ENCODE results near the gene RAET1E.
"Not testable (repeated sequence)": the region's sequence is repeated elsewhere in the genome, so short reads cannot be mapped to it uniquely, and the experiment has no call there.

Gene RAET1E

DNA sequence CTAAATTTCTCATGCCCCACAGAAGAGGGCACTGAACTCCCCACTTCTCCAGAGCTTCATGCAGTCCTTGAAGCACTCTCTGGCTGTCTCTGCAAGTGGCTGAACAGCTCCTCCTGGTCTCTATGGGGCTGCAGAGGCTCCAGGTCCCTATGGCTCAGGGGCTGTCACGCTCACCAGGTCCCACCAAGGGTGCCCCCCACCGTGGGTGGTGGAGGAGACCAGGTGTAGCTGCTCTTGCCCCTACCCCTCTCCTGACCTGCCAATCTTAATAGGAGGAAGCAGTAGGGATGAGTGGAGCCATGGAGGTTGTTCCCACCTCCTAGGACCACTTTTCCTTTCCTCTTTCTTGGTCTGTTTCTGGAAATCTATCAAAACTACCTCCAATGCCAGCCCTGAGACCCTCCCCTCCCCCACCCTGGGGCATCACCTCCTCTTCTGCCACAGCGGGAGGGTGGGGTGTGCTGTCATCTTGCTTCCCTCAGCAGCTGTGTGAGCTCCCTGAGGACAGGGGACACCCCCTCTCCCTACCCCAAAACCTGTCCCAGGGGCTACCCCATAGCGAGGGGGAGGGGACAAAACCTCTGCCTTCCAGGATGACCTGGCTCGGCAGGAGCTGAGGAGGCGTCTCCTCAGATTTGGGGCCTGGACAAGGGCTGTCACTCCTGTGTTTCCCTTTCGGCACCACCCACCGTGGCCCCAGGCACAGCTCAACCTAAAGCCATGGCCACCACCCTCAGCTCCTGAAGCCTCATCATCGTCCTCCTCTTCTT lies 12.0 kb upstream of the RAET1E start:
- no peak for DNase-seq (ENCODE audit: low read depth in 2 of 2)

DNA sequence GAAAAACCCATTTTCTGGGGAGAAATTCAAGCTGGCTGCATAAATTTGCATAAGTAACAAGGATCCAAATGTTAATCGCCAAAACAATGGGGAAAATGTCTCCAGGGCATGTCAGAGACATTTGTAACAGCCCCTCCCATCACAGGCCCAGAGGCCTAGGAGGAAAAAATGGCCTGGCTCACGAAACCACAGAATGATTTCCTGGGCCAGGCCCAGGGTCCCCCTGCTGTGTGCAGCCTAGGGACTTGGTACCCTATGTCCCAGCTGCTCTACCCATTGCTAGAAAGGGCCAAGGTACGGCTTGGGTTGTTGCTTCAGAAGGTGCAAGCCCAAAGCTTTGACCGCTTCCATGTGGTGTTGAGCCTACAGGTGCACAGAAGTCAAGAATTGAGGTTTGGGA lies 10.6 kb upstream of the RAET1E start:
- not testable (repeated sequence) for DNase-seq (ENCODE audit: low read depth in 2 of 2)

DNA sequence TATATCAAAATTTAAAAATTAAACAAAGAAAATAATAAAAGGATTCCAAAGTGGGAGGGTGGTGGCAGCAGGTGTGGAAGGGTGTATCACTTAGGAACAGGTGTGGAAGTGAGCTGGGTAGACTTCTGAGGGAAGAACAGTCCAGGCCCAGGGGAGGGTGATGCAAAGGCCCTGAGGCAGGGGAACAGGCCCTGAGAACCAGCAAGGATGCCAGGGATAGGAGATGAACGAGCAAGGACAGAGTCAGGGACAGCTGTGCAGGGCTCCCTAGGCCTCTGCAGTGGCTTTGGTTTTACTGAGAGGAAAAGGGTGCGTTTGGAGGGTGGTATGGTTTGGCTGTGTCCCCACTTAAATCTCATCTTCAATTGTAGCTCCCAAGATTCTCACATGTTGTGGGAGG lies 9.4 kb upstream of the RAET1E start:
- no peak for DNase-seq (ENCODE audit: low read depth in 2 of 2)

DNA sequence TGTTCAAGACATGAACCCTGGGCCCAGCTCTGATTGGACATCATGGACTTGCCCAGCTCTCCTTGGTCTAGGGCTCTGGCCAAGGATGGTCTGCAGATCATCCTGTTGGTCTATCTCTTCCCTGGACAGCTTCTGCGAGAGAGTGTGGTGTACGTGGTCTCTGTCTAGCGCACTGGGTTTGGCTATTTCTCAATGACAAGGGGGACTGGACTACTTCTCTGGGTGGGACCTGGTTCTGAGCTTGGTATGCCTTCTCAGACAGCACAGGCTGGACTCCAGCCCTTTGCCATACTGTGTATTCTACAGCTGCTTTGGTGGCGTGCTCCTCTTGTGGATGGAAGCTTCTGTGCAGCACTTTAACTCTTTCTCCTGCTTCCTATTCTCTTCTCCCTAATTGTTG lies 8.5 kb upstream of the RAET1E start:
- DNase-seq (ENCODE audit: low read depth in 2 of 2): no peak

DNA sequence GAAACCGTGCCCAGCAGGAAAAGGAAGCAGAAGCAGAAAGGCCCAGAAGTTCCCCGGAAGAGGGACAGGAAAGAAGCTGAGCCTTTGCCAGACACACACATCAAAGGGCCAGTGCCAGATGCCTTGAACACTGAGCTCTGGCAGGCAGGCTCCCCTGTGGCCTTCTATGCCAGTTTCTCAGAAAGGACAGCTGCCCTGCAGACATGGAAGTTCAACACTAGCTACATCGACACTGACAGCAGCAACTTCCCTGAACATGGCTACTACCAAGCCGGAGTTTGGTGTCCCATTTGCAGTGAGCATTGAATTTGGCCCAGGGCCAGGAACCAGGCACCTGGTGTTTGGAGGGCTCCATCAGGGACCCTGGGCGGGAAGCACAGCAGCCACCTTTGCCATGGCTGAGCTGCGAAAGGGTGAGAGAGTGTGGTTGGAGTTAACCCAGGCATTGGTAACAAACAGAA lies 8.0 kb upstream of the RAET1E start:
- no peak for DNase-seq (ENCODE audit: low read depth in 2 of 2)

DNA sequence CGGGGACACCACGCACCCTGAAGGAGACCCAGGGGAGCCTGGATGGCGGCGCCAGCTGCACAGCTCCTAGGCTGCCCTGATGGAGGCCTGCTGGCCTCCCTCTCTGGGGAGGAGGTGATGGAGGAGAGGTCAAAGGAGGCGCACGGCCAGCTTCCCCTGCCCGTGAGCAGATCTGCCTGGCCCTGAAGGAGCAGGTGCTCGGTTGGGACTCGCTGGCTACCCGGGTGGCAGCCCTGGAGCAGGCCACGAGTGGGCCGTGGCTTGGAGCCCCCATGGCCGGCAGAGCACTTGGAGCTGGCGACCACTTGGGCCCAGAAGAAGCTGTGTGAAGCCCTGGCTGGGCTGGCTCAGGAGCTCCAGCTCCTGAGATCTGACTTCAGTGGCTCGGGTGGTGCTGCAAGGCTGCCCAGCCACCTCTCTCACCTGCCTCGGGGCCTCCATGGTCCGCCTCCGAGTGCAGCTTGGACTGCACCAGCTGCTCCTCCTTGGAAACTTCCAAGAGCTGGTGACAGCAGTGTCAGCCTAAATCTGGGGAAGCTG lies 7.5 kb upstream of the RAET1E start:
- no peak for DNase-seq (ENCODE audit: low read depth in 2 of 2)

DNA sequence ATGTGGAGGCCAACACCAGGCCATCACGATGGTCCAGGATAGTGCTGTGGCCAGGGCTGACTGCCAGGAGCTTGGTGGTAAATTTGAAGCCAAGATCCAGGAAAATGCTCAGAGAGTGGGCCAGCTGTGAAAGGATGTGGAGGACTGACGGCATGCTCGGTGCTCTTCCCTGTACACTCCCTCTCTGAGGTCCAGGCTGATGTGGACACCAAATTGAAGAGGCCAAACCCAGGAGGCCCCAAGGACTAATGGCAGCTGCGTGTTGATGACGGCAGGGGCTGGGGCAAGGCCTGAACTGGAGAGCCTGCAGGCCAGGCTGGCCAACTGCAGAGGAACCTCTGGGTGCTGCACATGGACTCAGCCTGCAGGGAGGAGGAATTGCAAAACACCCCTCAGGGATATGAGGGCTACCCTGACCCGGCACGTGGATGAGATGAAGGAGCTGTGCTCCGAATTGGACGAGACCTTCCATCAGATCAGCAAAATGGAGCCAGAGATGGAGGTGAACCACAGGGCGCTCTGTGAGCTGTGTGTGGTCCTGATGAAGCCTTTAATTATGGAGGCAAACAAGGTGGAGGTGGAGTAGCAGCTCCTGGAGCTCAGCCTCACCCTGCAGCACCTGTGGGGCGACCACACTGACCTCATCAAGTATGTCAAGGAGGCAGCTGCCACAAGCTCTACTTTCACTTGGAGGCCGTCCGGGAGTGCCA lies 6.9 kb upstream of the RAET1E start:
- no peak for DNase-seq (ENCODE audit: low read depth in 2 of 2)

DNA sequence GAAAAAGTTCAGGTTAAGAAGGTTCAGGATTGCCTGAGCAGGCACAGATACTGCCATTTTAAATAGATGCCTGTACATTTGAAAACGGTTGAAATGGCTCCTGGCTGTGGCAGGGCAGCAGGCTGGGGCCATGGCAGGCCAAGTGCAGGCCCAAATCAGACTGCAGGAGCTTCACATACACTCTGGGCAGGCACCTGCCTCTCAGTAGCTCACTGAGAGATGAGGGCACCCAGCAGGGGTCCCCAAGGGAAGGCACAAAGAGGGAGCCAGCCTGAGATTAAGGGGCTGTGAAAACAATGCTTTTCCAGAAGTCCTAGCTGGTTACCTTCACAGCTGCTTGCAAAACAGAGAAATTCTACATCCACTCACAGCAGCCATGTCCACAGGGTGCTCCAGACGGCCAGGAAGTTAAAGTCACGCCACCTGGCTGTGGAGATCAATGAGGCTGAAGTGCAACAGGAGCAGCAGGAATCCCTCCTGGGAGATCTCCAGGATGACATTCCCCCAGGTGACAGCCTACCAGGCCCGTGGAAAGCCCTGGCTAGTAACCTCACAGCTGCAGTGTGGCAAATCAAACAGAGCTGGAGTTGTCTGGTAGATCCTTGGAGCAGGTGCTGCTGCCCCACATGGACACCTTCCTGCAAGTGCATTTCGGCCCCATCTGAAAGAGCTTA lies 6.2 kb upstream of the RAET1E start:
- DNase-seq (ENCODE audit: low read depth in 2 of 2): no peak

DNA sequence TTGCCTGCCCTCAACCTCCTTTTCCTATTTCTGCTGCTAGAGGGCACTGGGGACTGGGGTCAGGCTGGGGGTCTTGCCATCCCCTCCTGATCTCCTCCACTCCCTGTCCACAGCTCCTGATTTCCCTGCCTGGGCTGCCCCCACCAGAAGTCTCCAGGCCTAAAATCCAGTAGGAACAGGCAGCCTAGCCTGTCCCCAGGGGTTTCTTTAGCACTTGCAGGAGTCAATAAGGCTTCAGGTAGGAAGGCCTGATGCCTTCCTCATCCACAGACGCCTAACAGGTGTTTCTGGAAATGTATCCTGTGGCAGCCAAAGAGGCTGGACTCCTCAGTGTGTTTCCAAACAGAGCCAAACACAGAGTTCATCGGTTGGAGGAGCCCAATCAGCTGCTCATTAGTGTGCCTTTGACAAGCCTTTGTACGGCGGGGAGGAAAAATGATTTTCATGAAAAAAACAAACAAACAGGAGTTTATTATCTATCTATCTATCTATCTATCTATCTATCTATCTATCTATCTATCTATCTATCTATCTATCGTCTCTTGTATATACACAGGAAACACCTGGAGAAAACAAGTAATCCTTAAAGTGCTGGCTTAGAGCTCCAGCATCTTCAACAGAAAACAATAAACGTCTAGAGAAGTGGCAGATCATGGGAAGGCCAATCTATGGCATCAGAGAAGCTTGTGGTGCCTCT lies 3.7 kb upstream of the RAET1E start:
- no peak for DNase-seq (ENCODE audit: low read depth in 2 of 2)

DNA sequence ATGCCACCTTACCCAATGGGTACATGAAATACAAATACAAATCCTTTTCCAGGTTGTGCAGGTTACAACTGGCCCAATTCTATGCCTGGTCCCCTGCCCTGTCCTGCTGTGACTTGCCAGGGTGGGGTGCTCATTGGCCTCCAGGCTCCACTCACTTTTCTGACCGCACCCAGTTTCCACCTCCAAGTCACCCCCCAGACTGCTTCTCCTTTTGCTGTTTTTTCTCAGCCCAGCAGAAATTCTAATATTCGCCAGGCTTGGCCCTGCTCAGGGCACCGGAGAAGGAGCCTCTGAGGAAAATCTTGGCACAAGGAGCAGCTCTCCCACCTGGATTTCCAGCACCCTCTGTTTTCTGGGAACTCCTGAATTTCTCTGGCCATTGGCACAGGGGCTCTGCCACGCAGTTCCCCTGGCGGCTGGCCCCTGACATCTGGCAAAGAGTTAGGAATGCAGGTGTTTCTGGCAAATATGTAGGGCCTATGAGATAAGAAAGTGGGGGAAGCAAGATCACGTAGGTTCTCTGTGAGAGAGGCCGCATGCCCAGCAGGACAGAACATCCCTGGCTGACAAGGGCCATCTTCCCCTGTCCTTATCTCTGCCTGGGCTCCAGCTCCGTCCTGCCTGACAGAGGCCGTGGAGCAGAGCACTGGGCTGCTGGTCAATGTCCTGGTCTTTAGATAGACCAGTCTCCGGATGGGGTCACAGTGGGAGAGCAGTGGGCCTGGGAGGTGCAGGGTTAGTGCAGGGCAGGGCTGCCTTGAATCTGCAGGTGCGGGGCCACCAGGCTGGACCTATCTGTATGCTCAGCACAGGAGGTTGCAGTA lies 2.9 kb upstream of the RAET1E start:
- no peak for DNase-seq (ENCODE audit: low read depth in 2 of 2)

DNA sequence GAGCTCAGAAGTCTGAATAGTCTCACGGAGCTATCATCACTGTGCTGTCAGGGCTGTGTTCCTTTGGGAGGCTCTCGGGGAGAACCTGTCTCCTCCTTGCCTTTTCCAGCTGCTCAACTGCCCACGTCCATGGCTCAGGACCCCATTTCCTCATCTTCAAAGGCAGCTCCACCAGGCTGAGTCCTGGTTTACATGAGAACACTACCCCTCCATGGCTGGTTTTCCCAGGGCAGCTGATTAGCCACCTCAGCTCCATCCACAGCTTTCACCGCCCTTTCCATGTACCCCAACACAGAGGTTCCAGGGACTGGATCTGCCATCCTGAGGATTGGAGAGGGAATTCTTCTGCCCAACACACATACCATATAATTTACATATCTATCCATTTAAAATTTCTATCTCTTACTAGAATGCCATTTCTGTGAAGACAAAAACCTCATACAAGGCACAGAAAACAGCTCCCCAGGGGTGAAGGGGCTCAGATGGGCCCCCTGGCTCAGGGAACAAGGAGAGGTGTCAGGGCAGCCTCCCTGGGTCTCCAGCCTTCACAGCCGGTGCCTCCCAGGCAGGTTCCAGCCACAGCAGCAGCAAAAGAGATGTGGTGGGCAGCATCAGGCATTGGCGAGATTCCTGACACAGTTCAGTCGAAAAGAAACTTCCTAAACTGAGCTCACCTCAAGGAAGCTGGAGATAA lies 2.2 kb upstream of the RAET1E start:
- DNase-seq (ENCODE audit: low read depth in 2 of 2): no peak

DNA sequence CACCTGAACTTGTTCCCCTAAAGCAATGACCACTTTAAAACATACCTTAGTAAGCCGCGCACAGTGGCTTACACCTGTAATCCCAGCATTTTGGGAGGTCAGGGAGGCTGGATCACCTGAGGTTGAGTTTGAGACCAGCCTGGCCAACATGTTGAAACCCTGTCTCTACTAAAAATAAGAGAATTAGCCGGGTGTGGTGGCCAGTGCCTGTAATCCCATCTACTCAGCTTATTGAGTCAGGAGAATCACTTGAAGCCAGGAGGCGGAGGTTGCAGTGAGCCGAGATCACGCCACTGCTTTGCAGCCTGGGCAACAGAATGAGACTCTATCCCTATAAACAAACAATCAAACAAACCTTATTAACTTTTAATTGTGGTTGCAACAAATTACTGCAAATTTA lies 1.6 kb upstream of the RAET1E start:
- no peak for DNase-seq (ENCODE audit: low read depth in 2 of 2)

DNA sequence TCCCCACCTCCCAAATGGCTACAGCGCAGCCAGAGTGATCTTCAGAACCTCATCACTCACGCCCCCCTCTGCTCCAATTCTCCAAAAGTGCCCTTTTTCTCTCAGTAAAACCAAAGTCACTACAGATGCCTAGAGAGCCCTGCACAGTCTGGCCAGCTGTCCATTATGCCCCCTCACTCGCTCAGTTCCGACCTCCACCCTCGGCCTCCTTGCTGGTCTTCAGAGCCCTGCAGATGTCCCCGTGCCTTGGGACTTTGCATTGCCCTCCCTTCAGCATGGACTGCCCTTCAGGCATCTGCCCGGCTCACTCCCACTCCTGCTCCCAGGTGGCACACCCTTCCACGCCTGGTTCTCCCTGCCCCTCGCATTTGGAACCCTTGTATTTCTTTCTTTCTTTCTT lies 1.1 kb upstream of the RAET1E start:
- DNase-seq (ENCODE audit: low read depth in 2 of 2): no peak

DNA sequence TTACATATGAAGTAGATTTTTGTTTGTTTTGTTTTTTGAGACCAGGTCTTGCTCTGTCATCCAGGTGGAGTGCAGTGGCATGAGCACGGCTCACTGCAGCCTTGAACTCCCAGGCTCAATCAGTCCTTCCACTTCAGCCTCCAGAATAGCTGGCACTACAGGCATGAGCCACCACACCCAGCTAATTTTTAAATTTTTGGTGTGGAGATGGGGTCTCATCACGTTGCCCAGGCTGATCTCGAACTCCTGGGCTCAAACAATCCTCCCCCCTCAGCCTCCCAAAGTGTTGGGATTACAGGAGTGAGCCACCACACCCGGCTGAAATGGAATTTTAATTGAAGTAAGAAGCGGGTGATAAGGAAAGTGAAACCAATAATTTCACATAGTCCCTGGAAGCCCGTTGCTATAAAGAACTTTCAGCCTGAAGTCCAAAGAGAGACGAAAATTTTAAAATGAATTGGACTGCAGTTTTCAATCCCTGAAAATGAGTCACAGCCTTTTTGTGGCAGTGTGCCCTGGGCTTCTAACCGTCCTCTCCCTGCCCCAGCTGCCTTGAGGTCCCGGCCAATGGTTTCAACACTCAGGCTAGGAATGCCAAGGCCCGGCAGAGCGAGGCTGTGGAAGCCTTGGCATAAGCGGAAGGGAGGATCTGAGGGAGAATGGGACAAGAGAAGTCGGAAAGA lies 757 bp downstream of the RAET1E start:
- DNase-seq (ENCODE audit: low read depth in 2 of 2): no peak

DNA sequence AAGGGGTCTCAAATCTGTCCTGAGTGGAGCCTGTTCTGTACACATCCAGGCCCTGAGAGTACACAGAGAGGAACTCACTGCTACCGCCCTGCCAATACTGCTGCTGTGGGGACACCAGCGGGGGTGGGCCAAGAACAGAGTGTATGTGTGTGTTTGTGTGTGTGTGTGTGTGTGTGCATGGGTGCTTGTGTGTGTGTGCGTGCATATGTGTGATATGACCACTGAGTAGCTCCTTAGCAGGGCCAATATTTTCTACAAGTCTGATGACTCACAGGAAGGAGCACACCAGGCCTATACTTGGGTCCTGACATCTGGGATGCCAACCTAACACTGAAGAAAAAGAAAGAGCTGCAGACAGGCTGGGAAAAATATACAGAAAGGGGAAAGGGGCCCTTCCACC lies 1.4 kb downstream of the RAET1E start:
- DNase-seq (ENCODE audit: low read depth in 2 of 2): no peak

DNA sequence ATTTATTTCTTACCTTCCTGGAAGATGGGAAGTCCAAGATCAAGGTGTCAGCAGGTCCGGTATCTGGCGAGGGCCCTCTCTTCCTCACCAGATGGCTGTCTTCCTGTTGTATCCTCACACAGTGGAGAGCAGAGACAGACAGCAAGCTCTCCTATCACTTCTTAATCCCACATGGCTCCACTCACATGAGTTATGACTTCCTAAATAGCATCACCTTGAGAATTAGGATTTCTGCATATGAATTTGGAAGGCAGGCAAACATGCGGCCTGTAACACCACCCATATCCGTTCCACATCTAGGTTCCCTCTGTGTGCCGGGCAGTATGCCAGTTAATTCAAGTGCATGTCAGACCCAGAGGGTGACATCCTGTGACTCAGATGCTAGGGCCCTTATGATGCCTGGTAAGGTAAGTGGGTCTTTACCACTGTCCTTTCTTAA lies 2.1 kb downstream of the RAET1E start:
- no peak for DNase-seq (ENCODE audit: low read depth in 2 of 2)

DNA sequence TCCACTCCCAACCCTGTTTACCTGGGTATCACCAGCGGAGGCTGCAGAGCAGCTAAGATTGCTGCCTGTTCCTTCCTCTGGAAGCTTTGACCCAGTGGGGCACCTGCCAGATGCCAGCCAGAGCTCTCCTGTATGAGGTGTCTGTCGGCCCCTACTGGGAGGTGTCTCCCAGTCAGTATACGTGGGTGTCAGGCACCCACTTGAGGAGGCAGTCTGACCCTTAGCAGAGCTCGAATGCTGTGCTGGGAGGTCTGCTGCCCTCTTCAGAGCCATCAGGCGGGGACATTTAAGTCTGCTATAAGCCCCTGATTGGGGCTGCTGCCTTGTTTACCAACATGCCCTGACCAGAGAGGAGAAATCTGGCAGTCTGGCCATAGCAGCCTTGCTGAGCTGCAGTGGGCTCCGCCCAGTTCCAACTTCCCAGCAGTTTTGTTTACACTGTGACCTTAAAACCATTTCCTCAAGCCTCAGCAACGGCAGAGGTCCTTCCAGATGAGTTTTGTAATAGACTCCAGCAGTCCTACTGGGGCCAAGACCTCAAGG lies 2.8 kb downstream of the RAET1E start:
- no peak for DNase-seq (ENCODE audit: low read depth in 2 of 2)

DNA sequence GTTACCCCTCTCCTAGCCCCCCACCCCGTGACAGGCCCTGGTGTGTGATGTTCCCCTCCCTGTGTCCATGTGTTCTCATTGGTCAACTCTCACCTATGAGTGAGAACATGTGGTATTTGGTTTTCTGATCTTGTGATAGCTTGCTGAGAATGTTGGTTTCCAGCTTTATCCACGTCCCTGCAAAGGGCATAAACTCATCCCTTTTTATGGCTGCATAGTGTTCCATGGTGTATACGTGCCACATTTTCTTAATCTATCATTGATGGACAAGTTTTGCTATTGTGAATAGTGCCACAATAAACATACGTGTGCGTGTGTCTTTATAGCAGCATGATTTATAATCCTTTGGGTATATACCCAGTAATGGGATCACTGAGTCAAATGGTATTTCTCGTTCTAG lies 6.0 kb downstream of the RAET1E start:
- not testable (repeated sequence) for DNase-seq (ENCODE audit: low read depth in 2 of 2)

DNA sequence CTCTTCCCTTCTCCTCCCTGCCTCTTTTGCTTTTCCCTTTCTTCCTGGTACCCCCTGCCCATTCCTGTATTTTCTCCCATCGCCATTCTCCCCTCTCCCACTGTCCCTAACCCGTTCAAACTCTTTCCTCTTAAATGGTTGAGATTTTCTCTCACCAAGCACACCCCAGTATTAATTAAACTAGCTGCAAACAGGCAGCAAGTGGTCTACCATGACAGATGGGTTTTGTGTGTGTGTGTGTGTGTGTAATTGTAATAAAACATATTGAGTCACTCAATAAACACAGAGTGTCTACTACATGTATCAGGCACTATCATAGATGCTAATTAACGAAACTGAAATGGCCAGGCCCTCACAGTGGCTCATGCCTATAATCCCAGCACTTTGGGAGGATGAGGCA lies 6.7 kb downstream of the RAET1E start:
- no peak for DNase-seq (ENCODE audit: low read depth in 2 of 2)

DNA sequence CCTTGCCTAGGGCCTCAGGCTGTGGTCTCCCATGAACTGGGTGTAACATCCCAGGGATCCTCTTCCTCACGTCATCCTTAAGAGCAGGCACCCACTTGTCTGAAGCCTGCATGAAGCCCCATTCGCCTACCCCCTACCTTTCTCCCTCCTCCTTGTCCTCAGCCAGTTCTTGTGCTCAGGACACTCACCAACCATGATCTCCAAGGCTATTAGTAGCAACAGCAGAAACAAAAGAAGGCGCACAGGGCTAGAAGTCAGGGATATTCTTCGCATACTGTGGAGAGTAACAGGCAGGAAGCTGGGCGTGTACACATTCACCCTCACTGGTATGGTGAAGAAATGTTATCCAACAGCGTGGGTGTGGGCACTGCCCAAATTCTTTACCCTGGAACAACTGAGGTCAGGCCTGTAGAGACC lies 7.3 kb downstream of the RAET1E start:
- no peak for DNase-seq (ENCODE audit: low read depth in 2 of 2)

Measured in stimulated activated CD4-positive, alpha-beta T cell treated with anti-CD3 and anti-CD28 coated beads, Interleukin-12 subunit alpha, Interleukin-12 subunit beta, amount 100 ng/mL, for 24 hours (primary cell).